Ascending aorta (tissue), 2 donors: ENCODE data around the gene MSTN. TPM values are rescaled to one million over a fixed set of nuclear protein-coding genes. Genes with fewer than 3 reads are reported as not detected.

Source experiments
- DNase-seq, 2 donors: peaks; one replicate each; pipeline ENCODE4 v3.0.0-alpha.2; 2019; ENCODE audit warnings: low spot score in 2 of 2
- H3K27ac ChIP-seq, 2 donors: fragments of 200-600 bp; sonication (generic); one replicate each; pipeline ENCODE4 v1.5.1; 2016 to 2017; ENCODE audit warnings: mild to moderate bottlenecking in 1 of 2
- H3K27me3 ChIP-seq: fragments of 200-600 bp; sonication (generic); one replicate; pipeline ENCODE4 v1.5.1; 2017
- H3K36me3 ChIP-seq, 2 donors: fragments of 200-600 bp; sonication (generic); one replicate each; pipeline ENCODE4 v1.5.1; 2016
- H3K4me1 ChIP-seq, 2 donors: fragments of 200-600 bp; sonication (generic); one replicate each; pipeline ENCODE4 v1.5.1; 2016 to 2017; ENCODE audit warnings: mild to moderate bottlenecking in 1 of 2
- H3K4me3 ChIP-seq, 2 donors: fragments of 200-600 bp; sonication (generic); one replicate each; pipeline ENCODE4 v1.5.1; 2016 to 2017; ENCODE audit warnings: mild to moderate bottlenecking in 1 of 2
- H3K9me3 ChIP-seq, 2 donors: fragments of 200-600 bp; sonication (generic); one replicate each; pipeline ENCODE4 v1.5.1; 2016
- CTCF ChIP-seq, 3 experiments: fragments of 200-600 bp in 2 of 3; fragments of 450-650 bp in 1 of 3; sonication (generic) in 2 of 3; IDR thresholded peaks; one replicate each; pipeline ENCODE4 v1.5.1; 2016 to 2019; ENCODE audit warnings: antibody characterized with exemption in 3 of 3, mild to moderate bottlenecking in 1 of 3, moderate library complexity in 1 of 3
- intact Hi-C: fragments of 100-400 bp; cut with DNase I; formaldehyde crosslinking; loops from one replicate; pipeline ENCODE4 v1.15.1; 2023
- total RNA-seq: library from RNA; depleted of rRNA; stranded (reverse); fragments of >200 nt; gene quantifications from one replicate; pipeline ENCODE4 v1.1.0, GENCODE V29; 2016

Gene MSTN
- total RNA-seq, 1 donor from 2014 or later, result not detected

GRCh38 chr2:190094316-190094871, 31.9 kb upstream of the MSTN start:
- no peaks in the 10 kb centered on the region for H3K36me3 ChIP-seq
- H3K9me3 ChIP-seq, result no peaks in the 10 kb centered on the region
- intact Hi-C loops, result no loop called here
- TF ChIP-seq CTCF (IDR thresholded peaks at IDR 0.05), result no peak
- no peaks in the 10 kb centered on the region for H3K4me1 ChIP-seq
- H3K27me3 ChIP-seq, result no peaks in the 10 kb centered on the region
- no peak for DNase-seq
- H3K27ac ChIP-seq, result no peak overlapping the region
- H3K4me3 ChIP-seq, result no peak overlapping the region

GRCh38 chr2:190093793-190094192, 31.3 kb upstream of the MSTN start:
- no peak overlapping the region for H3K27ac ChIP-seq
- intact Hi-C loops, result no loop called here
- H3K4me1 ChIP-seq, result no peaks in the 10 kb centered on the region
- no peaks in the 10 kb centered on the region for H3K27me3 ChIP-seq
- no peaks in the 10 kb centered on the region for H3K36me3 ChIP-seq
- no peaks in the 10 kb centered on the region for H3K9me3 ChIP-seq
- no peak for DNase-seq
- no peak for TF ChIP-seq CTCF (IDR thresholded peaks at IDR 0.05)
- H3K4me3 ChIP-seq, result no peak overlapping the region

GRCh38 chr2:190090148-190090547, 27.6 kb upstream of the MSTN start:
- intact Hi-C loops, result no loop called here
- Histone ChIP-seq H3K27ac (no peak overlapping the region), H3K36me3 (no peaks in the 10 kb centered on the region), H3K9me3 (no peaks in the 10 kb centered on the region), H3K4me1 (no peaks in the 10 kb centered on the region), H3K4me3 (no peak overlapping the region), H3K27me3 (no peaks in the 10 kb centered on the region)
- TF ChIP-seq CTCF (IDR thresholded peaks at IDR 0.05), result no peak
- no peak for DNase-seq

- Histone ChIP-seq H3K9me3 (no peaks in the 10 kb centered on the region), H3K36me3 (no peaks in the 10 kb centered on the region), H3K27me3 (no peaks in the 10 kb centered on the region), H3K27ac (no peak overlapping the region), H3K4me3 (no peak overlapping the region), H3K4me1 (no peaks in the 10 kb centered on the region)
- DNase-seq, result peak in 1 of 2 donors; percentile 64
- intact Hi-C loops, result loop anchor here (1.0 to 5.0 kb wide), 4 partner anchors 188 to 423 kb away; partner anchors contain the start of gene HIBCH
- peak; percentile 21 to 80 (median 64) for TF ChIP-seq CTCF (IDR thresholded peaks at IDR 0.05)
Observed at GRCh38 chr2:190088917-190089316, 26.4 kb upstream of the MSTN start.

- no peak overlapping the region for H3K4me3 ChIP-seq
- TF ChIP-seq CTCF (IDR thresholded peaks at IDR 0.05), result no peak
- no peaks in the 10 kb centered on the region for H3K27me3 ChIP-seq
- no peak overlapping the region for H3K27ac ChIP-seq
- H3K4me1 ChIP-seq, result no peaks in the 10 kb centered on the region
- H3K36me3 ChIP-seq, result no peaks in the 10 kb centered on the region
- no peak for DNase-seq
- no peaks in the 10 kb centered on the region for H3K9me3 ChIP-seq
- intact Hi-C loops, result loop anchor here (5.0 kb wide), 2 partner anchors 233 to 428 kb away; partner anchors contain the start of gene HIBCH
Observed at GRCh38 chr2:190084704-190085103, 22.2 kb upstream of the MSTN start.

GRCh38 chr2:190082118-190082517, 19.6 kb upstream of the MSTN start:
- H3K27ac ChIP-seq, result no peak overlapping the region
- no peaks in the 10 kb centered on the region for H3K36me3 ChIP-seq
- no peak overlapping the region for H3K4me3 ChIP-seq
- no peak for TF ChIP-seq CTCF (IDR thresholded peaks at IDR 0.05)
- H3K9me3 ChIP-seq, result no peaks in the 10 kb centered on the region
- intact Hi-C loops, result no loop called here
- no peaks in the 10 kb centered on the region for H3K27me3 ChIP-seq
- H3K4me1 ChIP-seq, result no peaks in the 10 kb centered on the region
- no peak for DNase-seq
